HepG2 (cell line): ENCODE data around the gene SYNJ2. TPM values are rescaled to one million over a fixed set of nuclear protein-coding genes. Genes with fewer than 3 reads are reported as not detected.

Experiments
- CHCHD3 ChIP-seq: sonication (generic); formaldehyde crosslinking; IDR thresholded peaks from 2 replicates; pipeline ENCODE4 v1.8.0; 2022; ENCODE audit warnings: mild to moderate bottlenecking, missing genetic modification reagents, moderate library complexity
- E2F2 ChIP-seq: sonication (generic); formaldehyde crosslinking; IDR thresholded peaks from 2 replicates; pipeline ENCODE4 v1.4.0; 2020; ENCODE audit warnings: missing genetic modification reagents, borderline replicate concordance
- FOXA3 ChIP-seq: IDR thresholded peaks from 2 replicates; pipeline ENCODE4 v1.6.1; 2016; ENCODE audit warnings: missing genetic modification reagents, missing compliant biosample characterization
- FOXO1 ChIP-seq: sonication (generic); formaldehyde crosslinking; IDR thresholded peaks from 2 replicates; pipeline ENCODE4 v1.4.0; 2020; ENCODE audit warnings: missing genetic modification reagents
- HMG20B ChIP-seq: conservative IDR thresholded peaks from 2 replicates; pipeline ENCODE4 v1.6.1; 2016; ENCODE audit warnings: missing genetic modification reagents, missing compliant biosample characterization
- HOXA5 ChIP-seq: sonication (generic); formaldehyde crosslinking; IDR thresholded peaks from 2 replicates; pipeline ENCODE4 v1.4.0; 2020; ENCODE audit warnings: missing genetic modification reagents
- MBD4 ChIP-seq: IDR thresholded peaks from 2 replicates; pipeline ENCODE4 v1.6.1; 2012; ENCODE audit warnings: low read length, inconsistent platforms, borderline replicate concordance
- MEIS2 ChIP-seq: sonication (generic); formaldehyde crosslinking; IDR thresholded peaks from 2 replicates; pipeline ENCODE4 v1.9.0; 2021; ENCODE audit warnings: mild to moderate bottlenecking, missing genetic modification reagents
- MIXL1 ChIP-seq: IDR thresholded peaks from 2 replicates; pipeline ENCODE4 v1.6.1; 2016
- RERE ChIP-seq: IDR thresholded peaks from 2 replicates; pipeline ENCODE4 v1.6.1; 2016; ENCODE audit warnings: low read depth, missing genetic modification reagents, missing compliant biosample characterization
- SIX1 ChIP-seq: sonication (generic); formaldehyde crosslinking; IDR thresholded peaks from 2 replicates; pipeline ENCODE4 v1.4.0; 2020; ENCODE audit warnings: missing genetic modification reagents, borderline replicate concordance
- YEATS4 ChIP-seq: sonication (generic); formaldehyde crosslinking; IDR thresholded peaks from 2 replicates; pipeline ENCODE4 v1.4.0; 2020; ENCODE audit warnings: missing genetic modification reagents, borderline replicate concordance
- ZNF180 ChIP-seq: sonication (generic); formaldehyde crosslinking; IDR thresholded peaks from 2 replicates; pipeline ENCODE4 v1.4.0; 2020; ENCODE audit warnings: low read depth, missing genetic modification reagents, borderline replicate concordance
- ZNF235 ChIP-seq: sonication (generic); formaldehyde crosslinking; IDR thresholded peaks from 2 replicates; pipeline ENCODE4 v1.8.1; 2023; ENCODE audit warnings: mild to moderate bottlenecking, missing genetic modification reagents, borderline replicate concordance
- ZNF547 ChIP-seq: sonication (generic); formaldehyde crosslinking; IDR thresholded peaks from 2 replicates; pipeline ENCODE4 v1.5.1; 2020; ENCODE audit warnings: mild to moderate bottlenecking, missing genetic modification reagents
- polyA plus RNA-seq, 8 experiments: library from polyadenylated mRNA; depleted of rRNA in 3 of 8; stranded (reverse) in 7 of 8; unstranded in 1 of 8; fragments of >200 nt; fragmentation: Illumina TruSeq in 4 of 8; extraction: Trizol in 4 of 8; gene quantifications; 2 replicates each; pipeline versions ENCODE4 v1.2.1 to v1.2.3, GENCODE V29; 2011 to 2016; ENCODE audit warnings: low read depth in 4 of 8, missing spikeins in 1 of 8, mixed read lengths in 1 of 8; ENCODE audit not compliant: insufficient read depth in 1 of 8
- total RNA-seq, 5 experiments: library from RNA; depleted of rRNA; stranded (reverse); fragments of >200 nt; fragmentation: Illumina TruSeq; extraction: Trizol; gene quantifications; 2 replicates each; pipeline ENCODE4 v1.2.3, GENCODE V29; 2016; ENCODE audit warnings: low read depth in 1 of 5
- TF ChIP-seq, protein P1 (sequence below): sonication (generic); formaldehyde crosslinking; IDR thresholded peaks from 2 replicates; pipeline ENCODE4 v1.5.0; 2020; ENCODE audit warnings: mild to moderate bottlenecking, missing genetic modification reagents
- TF ChIP-seq, protein P2 (sequence below): IDR thresholded peaks from 2 replicates; pipeline ENCODE4 v1.6.1; 2016; ENCODE audit warnings: low read depth, borderline replicate concordance
- TF ChIP-seq, protein P3 (sequence below): sonication (generic); formaldehyde crosslinking; IDR thresholded peaks from 2 replicates; pipeline ENCODE4 v1.8.1; 2023; ENCODE audit warnings: mild to moderate bottlenecking, inconsistent platforms, moderate library complexity, missing genetic modification reagents, borderline replicate concordance

The SYNJ2 gene
- total and polyA plus RNA-seq, 2 of the 13 experiments (the other 11 are each of a cell fraction or from before 2014, with no cell fraction given): 39.1 to 57.6 TPM

GRCh38 chr6:158049055-158050028 is 67.7 kb downstream of the SYNJ2 start (continued):
- TF ChIP-seq FOXO1 (no peak; the same call in 1 of the 2 replicates), CHCHD3 (CRISPR knock-in tag) (0 out of 2 replicates have a peak, but pooled peaks have one; percentile 54), ZNF180 (no peak), MEIS2 (peak; percentile 63; the same call in 1 of the 2 replicates), MIXL1 (CRISPR knock-in tag) (no peak), MBD4 (no peak), RERE (CRISPR knock-in tag) (0 out of 2 replicates have a peak, but pooled peaks have one; percentile 45), HOXA5 (CRISPR knock-in tag) (no peak), E2F2 (CRISPR knock-in tag) (no peak), ZNF547 (CRISPR knock-in tag) (no peak), ZNF235 (CRISPR knock-in tag) (peak; percentile 44; the same call in 1 of the 2 replicates), FOXA3 (peak; percentile 17; the same call in 1 of the 2 replicates), YEATS4 (CRISPR knock-in tag) (no peak; the same call in 1 of the 2 replicates), HMG20B (CRISPR knock-in tag) (no peak), SIX1 (CRISPR knock-in tag) (no peak)
- TF ChIP-seq, protein P1, sequence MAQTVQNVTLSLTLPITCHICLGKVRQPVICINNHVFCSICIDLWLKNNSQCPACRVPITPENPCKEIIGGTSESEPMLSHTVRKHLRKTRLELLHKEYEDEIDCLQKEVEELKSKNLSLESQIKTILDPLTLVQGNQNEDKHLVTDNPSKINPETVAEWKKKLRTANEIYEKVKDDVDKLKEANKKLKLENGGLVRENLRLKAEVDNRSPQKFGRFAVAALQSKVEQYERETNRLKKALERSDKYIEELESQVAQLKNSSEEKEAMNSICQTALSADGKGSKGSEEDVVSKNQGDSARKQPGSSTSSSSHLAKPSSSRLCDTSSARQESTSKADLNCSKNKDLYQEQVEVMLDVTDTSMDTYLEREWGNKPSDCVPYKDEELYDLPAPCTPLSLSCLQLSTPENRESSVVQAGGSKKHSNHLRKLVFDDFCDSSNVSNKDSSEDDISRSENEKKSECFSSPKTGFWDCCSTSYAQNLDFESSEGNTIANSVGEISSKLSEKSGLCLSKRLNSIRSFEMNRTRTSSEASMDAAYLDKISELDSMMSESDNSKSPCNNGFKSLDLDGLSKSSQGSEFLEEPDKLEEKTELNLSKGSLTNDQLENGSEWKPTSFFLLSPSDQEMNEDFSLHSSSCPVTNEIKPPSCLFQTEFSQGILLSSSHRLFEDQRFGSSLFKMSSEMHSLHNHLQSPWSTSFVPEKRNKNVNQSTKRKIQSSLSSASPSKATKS (CRISPR knock-in tag): no peak
- TF ChIP-seq, protein P2, sequence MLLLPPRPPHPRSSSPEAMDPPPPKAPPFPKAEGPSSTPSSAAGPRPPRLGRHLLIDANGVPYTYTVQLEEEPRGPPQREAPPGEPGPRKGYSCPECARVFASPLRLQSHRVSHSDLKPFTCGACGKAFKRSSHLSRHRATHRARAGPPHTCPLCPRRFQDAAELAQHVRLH (CRISPR knock-in tag): no peak
- TF ChIP-seq, protein P3, sequence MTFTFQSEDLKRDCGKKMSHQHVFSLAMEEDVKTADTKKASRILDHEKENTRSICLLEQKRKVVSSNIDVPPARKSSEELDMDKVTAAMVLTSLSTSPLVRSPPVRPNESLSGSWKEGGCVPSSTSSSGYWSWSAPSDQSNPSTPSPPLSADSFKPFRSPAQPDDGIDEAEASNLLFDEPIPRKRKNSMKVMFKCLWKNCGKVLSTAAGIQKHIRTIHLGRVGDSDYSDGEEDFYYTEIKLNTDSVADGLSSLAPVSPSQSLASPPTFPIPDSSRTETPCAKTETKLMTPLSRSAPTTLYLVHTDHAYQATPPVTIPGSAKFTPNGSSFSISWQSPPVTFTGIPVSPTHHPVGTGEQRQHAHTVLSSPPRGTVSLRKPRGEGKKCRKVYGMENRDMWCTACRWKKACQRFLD (CRISPR knock-in tag): no peak
